Mammary epithelial cell (primary cell): ENCODE data around the gene STX12.

Experiments used
- CTCF ChIP-seq, 2 donors: IDR thresholded peaks in 1 of 2; conservative IDR thresholded peaks in 1 of 2; 2 replicates each; pipeline ENCODE4 v1.5.1; 2011 to 2012; ENCODE audit warnings: inconsistent platforms in 2 of 2, low read length in 2 of 2, mild to moderate bottlenecking in 2 of 2, control low read depth in 1 of 2, low read depth in 1 of 2; ENCODE audit not compliant: insufficient read depth in 1 of 2; ENCODE audit errors: extremely low read depth in 1 of 2
- EZH2 ChIP-seq: IDR thresholded peaks from 2 replicates; pipeline ENCODE4 v1.6.1; 2012; ENCODE audit warnings: low read length, inconsistent platforms, borderline replicate concordance

GRCh38 chr1:27821761-27822315 lies 48.8 kb downstream of the STX12 start:
- no peak for TF ChIP-seq CTCF (conservative IDR thresholded peaks at IDR 0.05 in 1 of 2, IDR thresholded peaks at IDR 0.05 in 1 of 2; ENCODE audit: extremely low read depth in 1 of 2, insufficient read depth in 1 of 2, low read depth in 1 of 2, low read length in 2 of 2)
- no peak for TF ChIP-seq EZH2
